Activated CD4-positive, alpha-beta memory T cell treated with anti-CD3 and anti-CD28 coated beads for 36 hours (primary cell): ENCODE data around the gene HSPBAP1. TPM values are rescaled to one million over a fixed set of nuclear protein-coding genes. Genes with fewer than 3 reads are reported as not detected.

Experiments used
- CTCF ChIA-PET: fragments of 350-600 bp; sonication (Branson Sonifier 250); formaldehyde crosslinking; loops from one replicate; lab custom pipeline; 2021; ENCODE audit warnings: antibody characterized with exemption, inconsistent platforms; lab: Charles Lee
- POLR2A ChIA-PET: fragments of 350-600 bp; sonication (Branson Sonifier 250); formaldehyde crosslinking; loops from one replicate; lab custom pipeline; 2021; ENCODE audit warnings: antibody characterized with exemption; lab: Charles Lee
- DNase-seq: peaks from one replicate; pipeline ENCODE4 v3.0.0-alpha.2; 2020
- H3K27ac Mint-ChIP-seq: one replicate; pipeline ENCODE4 v1.8.0; 2021; ENCODE audit warnings: mixed read lengths
- H3K27me3 Mint-ChIP-seq: one replicate; pipeline ENCODE4 v1.8.0; 2021; ENCODE audit warnings: mixed read lengths
- H3K36me3 Mint-ChIP-seq: one replicate; pipeline ENCODE4 v1.8.0; 2021; ENCODE audit warnings: mixed read lengths
- H3K4me1 Mint-ChIP-seq: one replicate; pipeline ENCODE4 v1.8.0; 2021; ENCODE audit warnings: low read depth, mixed read lengths
- H3K4me3 Mint-ChIP-seq: one replicate; pipeline ENCODE4 v1.8.0; 2021; ENCODE audit warnings: mild to moderate bottlenecking, mixed read lengths
- H3K9me3 Mint-ChIP-seq: one replicate; pipeline ENCODE4 v1.8.0; 2021; ENCODE audit warnings: mixed read lengths
- intact Hi-C: fragments of 100-400 bp; cut with micrococcal nuclease; formaldehyde crosslinking; loops from one replicate; pipeline ENCODE4 v1.15.1; 2023
- total RNA-seq, 2 experiments: library from RNA; stranded (reverse); gene quantifications; one replicate each; pipeline ENCODE4 v1.2.3, GENCODE V29; 2021

Gene HSPBAP1
- total RNA-seq, 2 experiments from 2014 or later: 4.8 TPM

DNA sequence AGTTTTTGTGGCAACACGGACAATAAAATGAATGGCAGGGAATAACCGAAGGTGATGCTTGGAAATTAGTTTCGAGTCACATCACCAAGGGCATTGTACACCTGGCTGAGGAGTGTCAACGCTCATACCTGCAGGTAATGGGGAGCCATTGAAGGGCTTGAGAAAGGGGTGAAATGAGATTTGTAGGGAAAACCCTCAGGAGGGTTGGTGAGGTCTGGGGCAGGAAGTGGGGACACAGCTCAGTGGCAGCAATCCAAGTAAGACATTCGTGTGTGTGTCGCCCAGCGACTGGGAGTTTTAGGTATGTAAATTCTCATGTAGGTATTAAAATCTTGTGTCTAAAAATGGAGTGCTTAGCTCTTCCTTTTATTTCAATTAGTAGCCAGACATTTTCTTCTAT is 98.7 kb downstream of the HSPBAP1 start:
- intact Hi-C loops: no loop called here
- H3K9me3 Mint-ChIP-seq: no peaks in the 10 kb centered on the region
- no peak overlapping the region for H3K27ac Mint-ChIP-seq
- H3K27me3 Mint-ChIP-seq: no peaks in the 10 kb centered on the region
- ChIA-PET POLR2A (no interaction called here), CTCF (no interaction called here)
- peaks cover 59% of the 10 kb centered on the region for H3K36me3 Mint-ChIP-seq
- H3K4me1 Mint-ChIP-seq: peaks cover 10% of the 10 kb centered on the region
- H3K4me3 Mint-ChIP-seq: no peak overlapping the region
- no peak for DNase-seq

- ChIA-PET POLR2A (interaction anchor here (0.7 kb wide), 1 partner anchor 29 kb away, joined by 3 read pairs; no protein-coding TSS in a partner anchor), CTCF (no interaction called here)
- H3K4me3 Mint-ChIP-seq: no peak overlapping the region
- H3K27ac Mint-ChIP-seq: no peak overlapping the region
- intact Hi-C loops: no loop called here
- peaks cover 49% of the 10 kb centered on the region for H3K36me3 Mint-ChIP-seq
- peaks cover 14% of the 10 kb centered on the region for H3K4me1 Mint-ChIP-seq
- no peak for DNase-seq
- no peaks in the 10 kb centered on the region for H3K9me3 Mint-ChIP-seq
- H3K27me3 Mint-ChIP-seq: no peaks in the 10 kb centered on the region
Measured at GRCh38 chr3:122692674-122693073, 101.0 kb downstream of the HSPBAP1 start.

DNA sequence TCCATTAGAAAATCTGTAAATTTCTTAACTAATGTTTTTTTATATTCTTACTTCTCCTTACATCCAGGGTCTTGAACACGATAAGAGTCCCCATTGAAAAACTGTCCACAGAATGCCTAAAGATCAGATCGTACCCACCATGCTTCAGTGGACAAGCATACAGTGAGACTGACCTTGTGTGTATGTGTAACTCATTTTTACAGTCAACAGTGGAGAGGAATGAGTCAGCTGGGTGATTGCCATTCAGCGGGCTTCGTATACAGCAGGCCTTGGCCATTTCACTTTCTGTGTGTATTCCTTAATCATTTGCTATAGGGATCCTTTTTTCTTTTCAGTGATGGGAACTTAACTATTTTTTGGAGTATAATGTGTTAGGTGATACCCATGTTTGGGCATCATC is 102.4 kb downstream of the HSPBAP1 start:
- H3K9me3 Mint-ChIP-seq: no peaks in the 10 kb centered on the region
- intact Hi-C loops: no loop called here
- H3K27ac Mint-ChIP-seq: no peak overlapping the region
- H3K27me3 Mint-ChIP-seq: no peaks in the 10 kb centered on the region
- DNase-seq: no peak
- CTCF ChIA-PET: interaction anchor here (1.1 kb wide), 1 partner anchor 132 kb away, joined by 3 read pairs; no protein-coding TSS in a partner anchor
- peaks cover 19% of the 10 kb centered on the region for H3K4me1 Mint-ChIP-seq
- no peak overlapping the region for H3K4me3 Mint-ChIP-seq
- H3K36me3 Mint-ChIP-seq: peaks cover 40% of the 10 kb centered on the region
- POLR2A ChIA-PET: no interaction called here

- no peak overlapping the region for H3K27ac Mint-ChIP-seq
- intact Hi-C loops: no loop called here
- no peak for DNase-seq
- ChIA-PET POLR2A (no interaction called here), CTCF (no interaction called here)
- H3K4me1 Mint-ChIP-seq: peaks cover 16% of the 10 kb centered on the region
- H3K4me3 Mint-ChIP-seq: no peak overlapping the region
- H3K27me3 Mint-ChIP-seq: no peaks in the 10 kb centered on the region
- H3K36me3 Mint-ChIP-seq: peaks cover 37% of the 10 kb centered on the region
- no peaks in the 10 kb centered on the region for H3K9me3 Mint-ChIP-seq
Measured at GRCh38 chr3:122690096-122690495, 103.5 kb downstream of the HSPBAP1 start.

Other genes with a start within 250 kb of the HSPBAP1 start
- 10 to 100 TPM; 38.1 to 38.4 TPM for gene PARP9, start 229.5 kb downstream of the HSPBAP1 start, total RNA-seq
- gene DTX3L, start 229.5 kb downstream of the HSPBAP1 start, total RNA-seq: 10 to 100 TPM; 39.6 to 40.8 TPM
- gene PARP15, start 216.2 kb downstream of the HSPBAP1 start, total RNA-seq: 10 to 100 TPM in 1 of 2 experiments, 1 to 10 TPM in 1; 9.1 to 11.0 TPM
- 10 to 100 TPM; 50.8 to 51.6 TPM for gene PARP14, start 113.0 kb downstream of the HSPBAP1 start, total RNA-seq
- gene SLC49A4, start 1.2 kb upstream of the HSPBAP1 start, total RNA-seq: 1 to 10 TPM; 2.3 to 2.7 TPM
- gene SEMA5B, start 233.9 kb upstream of the HSPBAP1 start, total RNA-seq: not detected